Aorta (tissue), 5 donors: ENCODE measurements around the gene EN2. TPM values are rescaled to one million over a fixed set of nuclear protein-coding genes. Genes with fewer than 3 reads are reported as not detected.
"Not testable (repeated sequence)": the region's sequence is repeated elsewhere in the genome, so short reads cannot be mapped to it uniquely, and the experiment has no call there.

ENCODE experiments used
- ATAC-seq: fragments of 200-7000 bp; cut with Tn5 transposase; one replicate; pipeline ENCODE4 v1.9.1; 2022; ENCODE audit warnings: moderate library complexity; ENCODE audit not compliant: low FRiP score
- DNase-seq, 2 donors: peaks; one replicate each; pipeline ENCODE4 v3.0.0-alpha.2; 2020
- H3K27ac ChIP-seq, 2 donors: one replicate each; pipeline ENCODE4 v1.5.1; 2013; ENCODE audit warnings: low read length in 2 of 2, mild to moderate bottlenecking in 2 of 2, moderate library complexity in 2 of 2, control low read depth in 1 of 2, inconsistent platforms in 1 of 2, low read depth in 1 of 2
- H3K27me3 ChIP-seq, 2 donors: one replicate each; pipeline ENCODE4 v1.6.1; 2013; ENCODE audit warnings: control low read depth in 1 of 2, low read length in 1 of 2, mild to moderate bottlenecking in 1 of 2, moderate library complexity in 1 of 2; ENCODE audit not compliant: insufficient read depth in 2 of 2, control insufficient read depth in 1 of 2
- H3K36me3 ChIP-seq, 2 donors: one replicate each; pipeline ENCODE4 v1.6.1; 2013; ENCODE audit warnings: control low read depth in 1 of 2, low read length in 1 of 2, mild to moderate bottlenecking in 1 of 2; ENCODE audit not compliant: insufficient read depth in 2 of 2, control insufficient read depth in 1 of 2
- H3K4me1 ChIP-seq, 2 donors: one replicate each; pipeline ENCODE4 v1.6.1; 2013; ENCODE audit warnings: low read length in 2 of 2, control low read depth in 1 of 2, mild to moderate bottlenecking in 1 of 2, moderate library complexity in 1 of 2; ENCODE audit not compliant: insufficient read depth in 2 of 2, control insufficient read depth in 1 of 2
- H3K4me3 ChIP-seq, 2 donors: one replicate each; pipeline ENCODE4 v1.5.1; 2013; ENCODE audit warnings: low read length in 2 of 2, control low read depth in 1 of 2, mild to moderate bottlenecking in 1 of 2
- H3K9me3 ChIP-seq: one replicate; pipeline ENCODE4 v1.6.1; 2013; ENCODE audit warnings: mild to moderate bottlenecking, low read length; ENCODE audit not compliant: control insufficient read depth
- WGBS, 2 donors: extraction: QIAGEN DNeasy Blood & Tissue Kit; methylation state at CpG; one replicate each; pipeline ENCODE4 v1.1.7; 2013; 5-methylcytosine and 5-hydroxymethylcytosine counted together
- intact Hi-C, 2 donors: fragments of 100-400 bp; cut with DNase I; formaldehyde crosslinking; loops; one replicate each; pipeline versions ENCODE4 v1.14.2 to v1.15.0; 2022
- polyA plus RNA-seq, 2 donors: library from polyadenylated mRNA; stranded (reverse); fragments of 200-250 nt; gene quantifications; one replicate each; pipeline ENCODE4 v1.2.3, GENCODE V29; 2013
- total RNA-seq, 2 donors: library from RNA; stranded (reverse); fragmentation: NEBNext Ultra II Directional; extraction: Animal tissue kit (Norgen Biotek cat#: 25700); gene quantifications; one replicate each; pipeline ENCODE4 v1.2.1, GENCODE V29; 2021
- donor health status: healthy with polysubstance abuse.
- donor health status: Bipolar disorder and iron deficiency.
- donor health status: DM: no; HTN: no; CAD: no.
- donor health status: DM: no; HTN: no; CAD: no.
- donor health status: DM: yes; HTN: yes; CAD: no.

Gene EN2
- total and polyA plus RNA-seq, 4 donors: not detected

- DNase-seq, H3K27me3 ChIP-seq, H3K4me3 ChIP-seq, H3K4me1 ChIP-seq, ATAC-seq, H3K36me3 ChIP-seq, intact Hi-C loops, H3K27ac ChIP-seq, H3K9me3 ChIP-seq: not testable (repeated sequence)
- WGBS, 2 donors: 82 to 83% methylated on average over 9 of the region's 9 CpGs
Observed at GRCh38 chr7:155445606-155446005, 12.3 kb upstream of the EN2 start.

- intact Hi-C loops: no loop called here
- Histone ChIP-seq H3K27me3 (peaks cover 0 to 2% of the 10 kb centered on the region in 2 donors), H3K9me3 (no peaks in the 10 kb centered on the region), H3K4me3 (no peak overlapping the region), H3K4me1 (no peaks in the 10 kb centered on the region), H3K36me3 (no peaks in the 10 kb centered on the region), H3K27ac (no peak overlapping the region)
- no peak for DNase-seq
- 59 to 65% methylated on average over 2 of the region's 2 CpGs for WGBS, 2 donors
- no peak for ATAC-seq
Observed at GRCh38 chr7:155447603-155448002, 10.3 kb upstream of the EN2 start.

- ATAC-seq: no peak
- Histone ChIP-seq H3K9me3 (no peaks in the 10 kb centered on the region), H3K4me3 (no peak overlapping the region), H3K36me3 (no peaks in the 10 kb centered on the region), H3K27ac (no peak overlapping the region), H3K4me1 (no peaks in the 10 kb centered on the region), H3K27me3 (peaks cover 0 to 2% of the 10 kb centered on the region in 2 donors)
- DNase-seq: peak in 1 of 2 donors; percentile 71
- WGBS, 2 donors: 1 to 2% methylated on average over 34 to 35 of the region's 35 CpGs
- intact Hi-C loops: no loop called here
Observed at GRCh38 chr7:155448632-155449007, 9.3 kb upstream of the EN2 start.

- H3K27me3 ChIP-seq: peaks cover 0 to 2% of the 10 kb centered on the region in 2 donors
- 1 to 2% methylated on average over 63 to 69 of the region's 69 CpGs for WGBS, 2 donors
- ATAC-seq (no peak), DNase-seq (peak in 1 of 2 donors; percentile 61)
- H3K27ac ChIP-seq: no peak overlapping the region
- no peaks in the 10 kb centered on the region for H3K9me3 ChIP-seq
- no peak overlapping the region for H3K4me3 ChIP-seq
- no peaks in the 10 kb centered on the region for H3K4me1 ChIP-seq
- no peaks in the 10 kb centered on the region for H3K36me3 ChIP-seq
- intact Hi-C loops: no loop called here
Observed at GRCh38 chr7:155449008-155449868, 8.7 kb upstream of the EN2 start.

GRCh38 chr7:155449869-155450557 is 7.9 kb upstream of the EN2 start:
- Histone ChIP-seq H3K27ac (no peak overlapping the region), H3K27me3 (peaks cover 0 to 2% of the 10 kb centered on the region in 2 donors), H3K4me3 (no peak overlapping the region), H3K36me3 (no peaks in the 10 kb centered on the region), H3K9me3 (no peaks in the 10 kb centered on the region), H3K4me1 (no peaks in the 10 kb centered on the region)
- DNase-seq (peak in 1 of 2 donors; percentile 58), ATAC-seq (no peak)
- intact Hi-C loops: no loop called here
- 2% methylated on average over 48 to 52 of the region's 52 CpGs for WGBS, 2 donors

- ATAC-seq (no peak), DNase-seq (no peak)
- H3K4me3 ChIP-seq: no peak overlapping the region
- no peaks in the 10 kb centered on the region for H3K9me3 ChIP-seq
- H3K27me3 ChIP-seq: peaks cover 0 to 2% of the 10 kb centered on the region in 2 donors
- intact Hi-C loops: no loop called here
- H3K4me1 ChIP-seq: no peaks in the 10 kb centered on the region
- 2 to 3% methylated on average over 24 of the region's 24 CpGs for WGBS, 2 donors
- H3K27ac ChIP-seq: no peak overlapping the region
- H3K36me3 ChIP-seq: no peaks in the 10 kb centered on the region
Observed at GRCh38 chr7:155450558-155450969, 7.4 kb upstream of the EN2 start.

GRCh38 chr7:155450970-155451801 is 6.7 kb upstream of the EN2 start:
- Histone ChIP-seq H3K27me3 (peaks cover 0 to 2% of the 10 kb centered on the region in 2 donors), H3K4me3 (no peak overlapping the region), H3K36me3 (no peaks in the 10 kb centered on the region), H3K4me1 (no peaks in the 10 kb centered on the region), H3K9me3 (no peaks in the 10 kb centered on the region), H3K27ac (no peak overlapping the region)
- intact Hi-C loops: no loop called here
- 2 to 3% methylated on average over 46 of the region's 46 CpGs for WGBS, 2 donors
- DNase-seq (peak in 1 of 2 donors; percentile 66), ATAC-seq (no peak)

GRCh38 chr7:155451840-155452239 is 6.1 kb upstream of the EN2 start:
- intact Hi-C loops: no loop called here
- ATAC-seq (no peak), DNase-seq (peak in 1 of 2 donors; percentile 35)
- H3K27me3 ChIP-seq: peaks cover 0 to 2% of the 10 kb centered on the region in 2 donors
- no peaks in the 10 kb centered on the region for H3K9me3 ChIP-seq
- no peak overlapping the region for H3K27ac ChIP-seq
- no peak overlapping the region for H3K4me3 ChIP-seq
- no peaks in the 10 kb centered on the region for H3K36me3 ChIP-seq
- no peaks in the 10 kb centered on the region for H3K4me1 ChIP-seq
- WGBS, 2 donors: 9 to 14% methylated on average over 9 of the region's 9 CpGs
